Skeletal muscle tissue (tissue), 4 donors: Measurements from ENCODE around the gene ARSK. TPM values are rescaled to one million over a fixed set of nuclear protein-coding genes. Genes with fewer than 3 reads are reported as not detected.

Experiments
- H3K27ac ChIP-seq: one replicate; pipeline ENCODE4 v1.7.0; 2013; ENCODE audit warnings: mild to moderate bottlenecking, low read depth, low read length, inconsistent platforms
- H3K27me3 ChIP-seq, 3 donors: one replicate each; pipeline ENCODE4 v1.7.0; 2013; ENCODE audit warnings: low read length in 3 of 3; ENCODE audit not compliant: control insufficient read depth in 3 of 3, insufficient read depth in 3 of 3
- H3K36me3 ChIP-seq, 3 donors: one replicate each; pipeline ENCODE4 v1.7.0; 2013; ENCODE audit warnings: low read length in 3 of 3; ENCODE audit not compliant: control insufficient read depth in 3 of 3, insufficient read depth in 3 of 3
- H3K4me1 ChIP-seq, 3 donors: one replicate each; pipeline ENCODE4 v1.7.0; 2013; ENCODE audit warnings: low read length in 3 of 3, mild to moderate bottlenecking in 3 of 3; ENCODE audit not compliant: control insufficient read depth in 3 of 3, insufficient read depth in 3 of 3
- H3K4me3 ChIP-seq, 3 donors: one replicate each; pipeline ENCODE4 v1.7.0; 2013; ENCODE audit warnings: low read length in 3 of 3
- H3K9ac ChIP-seq, 3 donors: one replicate each; pipeline ENCODE4 v1.7.0; 2013; ENCODE audit warnings: low read length in 3 of 3, mild to moderate bottlenecking in 3 of 3, moderate library complexity in 2 of 3, low read depth in 1 of 3
- H3K9me3 ChIP-seq, 3 donors: one replicate each; pipeline ENCODE4 v1.7.0; 2013; ENCODE audit warnings: low read length in 3 of 3; ENCODE audit not compliant: control insufficient read depth in 3 of 3
- total RNA-seq: library from RNA; depleted of rRNA; stranded (reverse); fragments of >200 nt; gene quantifications from one replicate; pipeline ENCODE4 v1.2.3, GENCODE V29; 2014
- donor health status: Osteomylitis.

The ARSK gene
- total RNA-seq, 1 donor from 2014 or later: 6.3 TPM

GRCh38 chr5:95530416-95530815 lies 24.5 kb upstream of the ARSK start:
- H3K9me3 ChIP-seq: no peaks in the 10 kb centered on the region
- H3K27me3 ChIP-seq: no peaks in the 10 kb centered on the region
- H3K9ac ChIP-seq: no peak overlapping the region
- H3K27ac ChIP-seq: no peak overlapping the region
- H3K4me3 ChIP-seq: no peak overlapping the region
- H3K4me1 ChIP-seq: no peaks in the 10 kb centered on the region
- peaks cover 8 to 46% (median 39%) of the 10 kb centered on the region in 3 donors for H3K36me3 ChIP-seq

- H3K4me1 ChIP-seq: no peaks in the 10 kb centered on the region
- peaks cover 10 to 43% (median 29%) of the 10 kb centered on the region in 3 donors for H3K36me3 ChIP-seq
- no peak overlapping the region for H3K4me3 ChIP-seq
- H3K27me3 ChIP-seq: no peaks in the 10 kb centered on the region
- no peaks in the 10 kb centered on the region for H3K9me3 ChIP-seq
- H3K9ac ChIP-seq: no peak overlapping the region
- H3K27ac ChIP-seq: no peak overlapping the region
These were observed 23.4 kb upstream of the ARSK start for GRCh38 chr5:95531491-95531890.

- Histone ChIP-seq H3K36me3 (peaks cover 10 to 43% (median 21%) of the 10 kb centered on the region in 3 donors), H3K9me3 (no peaks in the 10 kb centered on the region), H3K4me3 (no peak overlapping the region), H3K27ac (no peak overlapping the region), H3K27me3 (no peaks in the 10 kb centered on the region), H3K9ac (no peak overlapping the region), H3K4me1 (no peaks in the 10 kb centered on the region)
These were observed 22.5 kb upstream of the ARSK start for GRCh38 chr5:95532415-95532814.

GRCh38 chr5:95533106-95533505 lies 21.8 kb upstream of the ARSK start:
- H3K27me3 ChIP-seq: no peaks in the 10 kb centered on the region
- H3K9ac ChIP-seq: no peak overlapping the region
- H3K4me1 ChIP-seq: no peaks in the 10 kb centered on the region
- no peak overlapping the region for H3K4me3 ChIP-seq
- H3K27ac ChIP-seq: no peak overlapping the region
- no peaks in the 10 kb centered on the region for H3K9me3 ChIP-seq
- H3K36me3 ChIP-seq: peaks cover 10 to 40% (median 14%) of the 10 kb centered on the region in 3 donors

- H3K36me3 ChIP-seq: peaks cover 7 to 35% (median 8%) of the 10 kb centered on the region in 3 donors
- H3K4me3 ChIP-seq: no peak overlapping the region
- no peak overlapping the region for H3K9ac ChIP-seq
These were observed 21.1 kb upstream of the ARSK start for GRCh38 chr5:95533761-95534160.

GRCh38 chr5:95537501-95537900 lies 17.4 kb upstream of the ARSK start:
- H3K27me3 ChIP-seq: no peaks in the 10 kb centered on the region
- no peak overlapping the region for H3K4me3 ChIP-seq
- no peak overlapping the region for H3K27ac ChIP-seq
- H3K9me3 ChIP-seq: no peaks in the 10 kb centered on the region
- no peaks in the 10 kb centered on the region for H3K4me1 ChIP-seq
- H3K9ac ChIP-seq: no peak overlapping the region
- peaks cover 9 to 30% (median 14%) of the 10 kb centered on the region in 3 donors for H3K36me3 ChIP-seq

More at GRCh38 chr5:95533761-95534160, 21.1 kb upstream of the ARSK start:
- Histone ChIP-seq H3K9me3 (no peaks in the 10 kb centered on the region), H3K27ac (no peak overlapping the region), H3K27me3 (no peaks in the 10 kb centered on the region), H3K4me1 (no peaks in the 10 kb centered on the region)

- no peaks in the 10 kb centered on the region for H3K9me3 ChIP-seq
- H3K4me3 ChIP-seq: no peak overlapping the region
- H3K36me3 ChIP-seq: peaks cover 4 to 34% (median 29%) of the 10 kb centered on the region in 3 donors
- peaks cover 5 to 18% (median 13%) of the 10 kb centered on the region in 3 donors for H3K4me1 ChIP-seq
- peak overlapping the region in 2 of 3 donors; percentile 0 to 23 for H3K9ac ChIP-seq
- no peaks in the 10 kb centered on the region for H3K27me3 ChIP-seq
- H3K27ac ChIP-seq: peak overlapping the region; percentile 19
These were observed 11.7 kb upstream of the ARSK start for GRCh38 chr5:95543017-95543705.

GRCh38 chr5:95549030-95549429 lies 5.9 kb upstream of the ARSK start:
- no peak overlapping the region for H3K4me3 ChIP-seq
- H3K27me3 ChIP-seq: no peaks in the 10 kb centered on the region
- no peaks in the 10 kb centered on the region for H3K9me3 ChIP-seq
- no peak overlapping the region for H3K27ac ChIP-seq
- peaks cover 0 to 37% (median 34%) of the 10 kb centered on the region in 3 donors for H3K36me3 ChIP-seq
- H3K4me1 ChIP-seq: peaks cover 5 to 16% (median 7%) of the 10 kb centered on the region in 3 donors
- no peak overlapping the region for H3K9ac ChIP-seq

GRCh38 chr5:95554331-95554646 lies 612 bp upstream of the ARSK start:
- H3K27me3 ChIP-seq: no peaks in the 10 kb centered on the region

GRCh38 chr5:95555553-95555952 lies 652 bp downstream of the ARSK start:
- Histone ChIP-seq H3K27ac (peak overlapping the region; percentile 67), H3K9ac (peak overlapping the region; percentile 77 to 91 (median 85)), H3K4me3 (peak overlapping the region; percentile 84 to 93 (median 91)), H3K36me3 (peaks cover 0 to 8% (median 6%) of the 10 kb centered on the region in 3 donors), H3K4me1 (peaks cover 8 to 17% (median 13%) of the 10 kb centered on the region in 3 donors), H3K27me3 (no peaks in the 10 kb centered on the region), H3K9me3 (no peaks in the 10 kb centered on the region)

More at GRCh38 chr5:95554331-95554646, 612 bp upstream of the ARSK start:
- H3K9ac ChIP-seq: peak overlapping the region; percentile 85 to 93 (median 91)
- H3K4me3 ChIP-seq: peak overlapping the region; percentile 84 to 93 (median 91)
- H3K4me1 ChIP-seq: peaks cover 8 to 17% (median 13%) of the 10 kb centered on the region in 3 donors
- peaks cover 0 to 14% (median 12%) of the 10 kb centered on the region in 3 donors for H3K36me3 ChIP-seq
- H3K9me3 ChIP-seq: no peaks in the 10 kb centered on the region
- peak overlapping the region; percentile 67 for H3K27ac ChIP-seq
